Heart right ventricle (tissue), 16 donors: ENCODE results near the gene TNNT1. TPM values are rescaled to one million over a fixed set of nuclear protein-coding genes. Genes with fewer than 3 reads are reported as not detected.

Experiments used
- ATAC-seq, 8 donors: fragments of 200-7000 bp; cut with Tn5 transposase; one replicate each; pipeline ENCODE4 v1.9.1; 2020; ENCODE audit warnings: mild to moderate bottlenecking in 8 of 8, moderate library complexity in 8 of 8, moderate number of reproducible peaks in 1 of 8
- DNase-seq, 2 donors: peaks; one replicate each; pipeline ENCODE4 v3.0.0-alpha.2; 2020
- H3K27ac ChIP-seq, 10 donors: fragments of 200-600 bp; sonication (generic) in 2 of 10; one replicate each; pipeline versions ENCODE4 v1.5.0 to v1.8.0; 2020 to 2022; ENCODE audit warnings: mild to moderate bottlenecking in 3 of 10
- H3K27me3 ChIP-seq, 7 donors: fragments of 200-600 bp; one replicate each; pipeline ENCODE4 v1.8.0; 2021 to 2022; ENCODE audit warnings: mild to moderate bottlenecking in 2 of 7
- H3K36me3 ChIP-seq, 9 donors: fragments of 200-600 bp; sonication (generic) in 1 of 9; one replicate each; pipeline versions ENCODE4 v1.5.0 to v1.8.0; 2020 to 2022; ENCODE audit warnings: mild to moderate bottlenecking in 2 of 9
- H3K4me1 ChIP-seq, 9 donors: fragments of 200-600 bp; sonication (generic) in 1 of 9; one replicate each; pipeline versions ENCODE4 v1.5.0 to v1.8.0; 2020 to 2022; ENCODE audit warnings: mild to moderate bottlenecking in 4 of 9
- H3K4me3 ChIP-seq, 10 donors: fragments of 200-600 bp; sonication (generic) in 2 of 10; one replicate each; pipeline versions ENCODE4 v1.5.0 to v1.8.0; 2020 to 2022; ENCODE audit warnings: mild to moderate bottlenecking in 7 of 10, moderate library complexity in 2 of 10
- H3K9me3 ChIP-seq, 11 donors: fragments of 200-600 bp in 10 of 11; sonication (generic) in 2 of 11; one replicate each; pipeline versions ENCODE4 v1.5.0 to v1.8.0; 2013 to 2022; ENCODE audit warnings: mild to moderate bottlenecking in 2 of 11, control low read depth in 1 of 11, moderate library complexity in 1 of 11
- WGBS, 2 donors: extraction: QIAGEN DNeasy Blood & Tissue Kit; methylation state at CpG; one replicate each; pipeline ENCODE4 v1.1.7; 2013; ENCODE audit warnings: inconsistent platforms in 1 of 2; 5-methylcytosine and 5-hydroxymethylcytosine counted together
- intact Hi-C, 10 donors: fragments of 100-400 bp; cut with DNase I; formaldehyde crosslinking; loops; one replicate each; pipeline versions ENCODE4 v1.11.1 to v1.14.2; 2022
- polyA plus RNA-seq, 2 donors: library from polyadenylated mRNA; stranded (reverse); fragments of 200-250 nt; gene quantifications; one replicate each; pipeline ENCODE4 v1.2.3, GENCODE V29; 2013
- total RNA-seq, 10 donors: library from RNA; stranded (reverse); fragmentation: NEBNext Ultra II Directional in 3 of 10; extraction: Animal tissue kit (Norgen Biotek cat#: 25700) in 3 of 10; gene quantifications; one replicate each; pipeline versions ENCODE4 v1.2.1 to v1.2.4, GENCODE V29; 2021 to 2023
- TF ChIP-seq, protein P1 (sequence below), 9 donors: fragments of 200-600 bp; sonication (generic) in 2 of 9; IDR thresholded peaks; one replicate each; pipeline versions ENCODE4 v1.5.0 to v1.8.0; 2021 to 2022; ENCODE audit warnings: antibody characterized with exemption in 9 of 9, mild to moderate bottlenecking in 5 of 9, moderate library complexity in 1 of 9
- donor health status: Arrhythmogenic right ventricular cardiomyopathy.
- donor health status: ischemic (EF 13 %, LVEDD 7.1; RV severe dilation, severe dysfunction).
- donor health status: healthy with polysubstance abuse.
- donor health status: DM: no; HTN: yes; CAD: no.
- donor health status: DM: no; HTN: no; CAD: no.
- donor health status: ischemic (EF 25% LVEDD 6.9; RV normal size, moderate dysfunction).
- donor health status: ischemic (EF 25% LVEDD 5.7; RV mildly dilated, moderate dysfunction).
- donor health status: healthy.
- donor health status: DM: yes; HTN: yes; CAD: no.
- donor health status: Ischemic cardiomyopathy.
- donor health status: ischemic (EF 35%, LVEDD 5.7; RV mildly dilated, moderate dysfunction).
- donor health status: nonischemic (EF 11% LVEDD 7.7; RV severe dilation, severe dysfunction).
- donor health status: DM: yes; HTN: yes; CAD: no.
- donor health status: PGD.
- donor health status: ischemic (EF 29% LVEDD 5.4; RV normal size, mild dysfunction).
- donor health status: nonischemic (EF 23%, LVEDD 6.1; RV moderate dilation, normal function).

The TNNT1 gene
- total and polyA plus RNA-seq, 12 donors: 19.7 to 721 (median 97.1) TPM

DNA sequence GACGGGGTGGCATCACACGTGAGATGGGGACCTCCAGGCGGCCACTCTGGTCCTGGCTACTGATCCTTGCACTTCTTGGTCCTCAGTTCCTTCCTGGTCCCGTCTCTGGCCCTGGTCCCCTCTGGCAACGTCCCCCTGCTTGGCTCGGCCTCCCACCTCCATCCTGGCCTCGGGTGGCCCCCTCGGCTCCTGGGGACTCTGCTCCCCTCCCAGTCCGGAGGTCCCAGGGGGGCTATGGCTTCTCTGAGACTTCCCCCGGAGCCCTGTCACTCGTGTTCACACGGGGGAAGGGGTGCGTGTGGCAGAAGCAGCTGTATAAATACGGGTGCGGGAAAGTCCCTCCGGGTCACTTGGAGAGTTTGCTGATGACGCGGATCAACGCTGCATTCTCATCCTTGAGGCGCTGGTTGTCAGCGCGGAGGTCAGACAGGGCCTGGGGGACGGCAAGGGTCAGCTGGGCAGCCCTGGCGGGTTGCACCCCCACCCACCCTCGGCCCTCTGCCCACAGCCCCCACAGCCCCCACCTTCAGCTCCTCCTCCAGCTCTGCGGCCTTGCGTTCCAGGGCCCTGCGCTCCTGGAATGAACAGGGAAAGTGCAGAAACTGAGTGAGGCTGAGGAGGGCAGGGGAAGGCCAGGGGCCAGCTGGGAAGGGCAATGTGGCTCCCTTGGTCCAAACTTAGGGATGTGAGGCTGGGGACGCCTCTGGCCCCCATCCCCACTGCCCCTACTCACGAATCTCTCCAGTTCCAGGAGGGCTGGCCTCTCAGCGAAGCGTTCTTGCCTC is 57.7 kb downstream of the TNNT1 start:
- intact Hi-C loops: no loop called here
- DNase-seq: peak in 1 of 2 donors; percentile 54
- H3K27me3 ChIP-seq: peaks cover 0 to 22% (median under 1%) of the 10 kb centered on the region in 7 donors
- WGBS, 2 donors: 81 to 82% methylated on average over 31 to 32 of the region's 32 CpGs
- TF ChIP-seq, protein P1, sequence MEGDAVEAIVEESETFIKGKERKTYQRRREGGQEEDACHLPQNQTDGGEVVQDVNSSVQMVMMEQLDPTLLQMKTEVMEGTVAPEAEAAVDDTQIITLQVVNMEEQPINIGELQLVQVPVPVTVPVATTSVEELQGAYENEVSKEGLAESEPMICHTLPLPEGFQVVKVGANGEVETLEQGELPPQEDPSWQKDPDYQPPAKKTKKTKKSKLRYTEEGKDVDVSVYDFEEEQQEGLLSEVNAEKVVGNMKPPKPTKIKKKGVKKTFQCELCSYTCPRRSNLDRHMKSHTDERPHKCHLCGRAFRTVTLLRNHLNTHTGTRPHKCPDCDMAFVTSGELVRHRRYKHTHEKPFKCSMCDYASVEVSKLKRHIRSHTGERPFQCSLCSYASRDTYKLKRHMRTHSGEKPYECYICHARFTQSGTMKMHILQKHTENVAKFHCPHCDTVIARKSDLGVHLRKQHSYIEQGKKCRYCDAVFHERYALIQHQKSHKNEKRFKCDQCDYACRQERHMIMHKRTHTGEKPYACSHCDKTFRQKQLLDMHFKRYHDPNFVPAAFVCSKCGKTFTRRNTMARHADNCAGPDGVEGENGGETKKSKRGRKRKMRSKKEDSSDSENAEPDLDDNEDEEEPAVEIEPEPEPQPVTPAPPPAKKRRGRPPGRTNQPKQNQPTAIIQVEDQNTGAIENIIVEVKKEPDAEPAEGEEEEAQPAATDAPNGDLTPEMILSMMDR (IDR thresholded peaks at IDR 0.05): no peak
- ATAC-seq: no peak
- H3K9me3 ChIP-seq: no peaks in the 10 kb centered on the region
- no peak overlapping the region for H3K4me3 ChIP-seq
- peak overlapping the region in 1 of 10 donors; percentile 62 for H3K27ac ChIP-seq
- peaks cover 0 to 58% (median 40%) of the 10 kb centered on the region in 9 donors for H3K36me3 ChIP-seq
- H3K4me1 ChIP-seq: peaks cover 8 to 37% (median 26%) of the 10 kb centered on the region in 9 donors

DNA sequence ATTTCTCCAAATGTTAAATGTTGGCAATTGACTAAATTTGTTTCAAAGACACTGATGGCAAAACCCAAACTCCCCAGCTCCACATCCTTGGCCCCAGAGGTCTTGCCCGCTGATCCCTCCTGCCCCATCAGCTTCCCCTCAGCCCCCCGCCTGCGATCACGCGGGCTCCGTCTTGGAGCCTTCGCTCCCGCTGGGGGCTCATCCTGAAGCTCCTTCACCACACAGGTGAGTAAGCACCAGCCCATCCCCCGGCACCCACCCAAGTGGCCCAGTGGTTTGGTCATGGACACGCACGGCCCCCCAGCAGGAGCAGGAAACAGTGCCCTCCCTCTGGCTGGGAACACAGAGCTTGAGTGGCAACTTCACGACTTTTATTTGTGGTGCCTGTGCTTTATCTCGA is 58.4 kb downstream of the TNNT1 start:
- TF ChIP-seq, protein P1 (IDR thresholded peaks at IDR 0.05): no peak
- Histone ChIP-seq H3K4me1 (peaks cover 8 to 44% (median 28%) of the 10 kb centered on the region in 9 donors), H3K4me3 (no peak overlapping the region), H3K9me3 (no peaks in the 10 kb centered on the region), H3K27ac (no peak overlapping the region), H3K27me3 (peaks cover 0 to 29% (median 8%) of the 10 kb centered on the region in 7 donors), H3K36me3 (peaks cover 0 to 51% (median 35%) of the 10 kb centered on the region in 9 donors)
- no peak for ATAC-seq
- 94 to 97% methylated on average over 13 of the region's 13 CpGs for WGBS, 2 donors
- DNase-seq: no peak
- intact Hi-C loops: no loop called here

DNA sequence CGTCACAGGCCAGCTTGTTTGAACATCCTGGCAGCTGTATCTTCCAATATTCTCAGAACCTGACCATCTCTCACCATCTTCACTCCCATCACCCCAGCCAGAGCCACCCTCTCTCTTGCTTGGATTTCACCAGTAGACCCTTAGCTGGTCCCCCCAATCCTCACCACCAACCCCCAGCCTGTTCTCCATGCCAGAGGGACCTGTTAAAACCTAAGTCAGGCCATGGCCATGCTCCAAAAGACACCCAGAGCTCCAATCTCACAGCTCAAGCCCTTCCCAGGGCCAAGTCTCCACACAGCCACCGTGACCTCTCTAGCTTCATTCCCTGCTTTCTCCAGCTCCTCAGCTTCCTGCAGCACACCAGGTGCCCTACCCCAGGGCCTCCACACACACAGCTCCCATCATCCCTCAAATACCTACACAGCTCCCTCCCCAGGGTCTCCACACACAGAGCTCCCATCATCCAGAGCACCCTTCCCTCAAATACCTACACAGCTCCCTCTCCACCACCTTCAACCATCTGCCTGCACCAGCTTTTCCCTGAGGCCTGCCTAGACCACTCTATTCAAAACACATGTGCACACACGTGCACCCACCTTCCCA is 59.6 kb downstream of the TNNT1 start:
- DNase-seq: no peak
- Histone ChIP-seq H3K4me1 (peaks cover 8 to 42% (median 28%) of the 10 kb centered on the region in 9 donors), H3K4me3 (no peak overlapping the region), H3K36me3 (peaks cover 0 to 40% (median 26%) of the 10 kb centered on the region in 9 donors), H3K9me3 (no peaks in the 10 kb centered on the region), H3K27me3 (peaks cover 0 to 41% (median 19%) of the 10 kb centered on the region in 7 donors), H3K27ac (no peak overlapping the region)
- ATAC-seq: no peak
- TF ChIP-seq, protein P1 (IDR thresholded peaks at IDR 0.05): no peak
- intact Hi-C loops: loop anchor here in 1 of 10 donors (2.0 kb wide), 1 partner anchor 27 kb away; the partner anchor contains the start of gene PPP1R12C
- WGBS, 2 donors: 72 to 78% methylated on average over 3 of the region's 3 CpGs

DNA sequence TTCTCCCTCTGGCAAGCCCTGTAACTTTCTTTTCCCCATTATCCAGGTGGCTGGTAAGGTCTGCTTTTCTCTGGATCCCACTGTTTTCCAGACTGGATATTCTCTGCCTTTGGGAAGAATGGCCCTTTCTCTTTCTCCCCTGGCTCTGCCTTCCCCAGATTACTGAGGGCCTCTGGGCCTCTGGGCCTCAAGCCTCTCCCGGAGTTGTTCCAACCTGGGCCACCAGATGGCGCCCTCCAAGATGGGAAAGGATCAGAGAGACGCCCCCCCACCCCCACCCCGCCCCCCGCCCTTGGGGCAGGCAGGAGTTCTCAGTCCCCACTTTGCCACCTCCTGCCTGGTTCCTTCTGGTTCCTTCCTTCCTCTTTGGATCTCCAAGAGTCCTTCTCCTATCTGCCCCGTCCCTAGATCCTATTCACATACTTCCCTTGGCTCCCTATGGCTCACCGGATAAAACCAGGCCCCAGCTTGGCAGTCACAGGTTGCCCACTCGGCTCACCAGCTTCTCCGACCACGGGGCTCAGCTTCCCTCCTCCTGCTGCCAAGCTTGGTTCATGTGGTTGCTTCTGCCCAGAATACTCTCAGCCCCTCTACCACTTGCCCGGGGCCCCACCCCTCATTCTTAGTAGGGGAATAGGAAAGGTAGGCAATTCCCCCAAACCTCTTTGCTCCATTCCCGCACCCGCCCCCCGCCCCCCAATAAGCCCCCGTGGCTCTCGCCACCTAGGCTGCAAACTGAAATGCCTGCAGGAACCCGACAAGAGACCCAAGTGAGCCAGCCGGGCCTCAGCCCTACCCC is 60.3 kb downstream of the TNNT1 start:
- Histone ChIP-seq H3K27me3 (peaks cover 0 to 48% (median 26%) of the 10 kb centered on the region in 7 donors), H3K4me3 (peak overlapping the region in 4 of 10 donors; percentile 56 to 68 (median 62)), H3K27ac (peak overlapping the region in 6 of 10 donors; percentile 19 to 66 (median 45)), H3K4me1 (peaks cover 8 to 42% (median 28%) of the 10 kb centered on the region in 9 donors), H3K9me3 (no peaks in the 10 kb centered on the region), H3K36me3 (peaks cover 0 to 36% (median 23%) of the 10 kb centered on the region in 9 donors)
- peak; percentile 77 to 85 for DNase-seq
- WGBS, 2 donors: 44 to 59% methylated on average over 17 to 18 of the region's 18 CpGs
- ATAC-seq: peak in 6 of 8 donors; percentile 12 to 45 (median 30)
- TF ChIP-seq, protein P1 (IDR thresholded peaks at IDR 0.05): peak; percentile 74 to 93 (median 89)
- intact Hi-C loops: loop anchor here in 1 of 10 donors (2.0 kb wide), 1 partner anchor 28 kb away; the partner anchor contains the start of gene PPP1R12C
